Stimulated activated CD4-positive, alpha-beta T cell treated with anti-CD3 and anti-CD28 coated beads, TNF-alpha, amount 100 ng/mL, for 48 hours (primary cell): ENCODE results near the gene SPATA18.
"Not testable (repeated sequence)": the region's sequence is repeated elsewhere in the genome, so short reads cannot be mapped to it uniquely, and the experiment has no call there.

Source experiments
- DNase-seq, 3 donors: peaks; one replicate each; pipeline ENCODE4 v3.0.0-alpha.2; 2020; ENCODE audit warnings: low read depth in 3 of 3

The SPATA18 gene

GRCh38 chr4:52106191-52106590 lies 55.1 kb downstream of the SPATA18 start:
- no peak for DNase-seq

- no peak for DNase-seq
Observed at GRCh38 chr4:52106660-52107059, 55.6 kb downstream of the SPATA18 start.

GRCh38 chr4:52107336-52107735 lies 56.2 kb downstream of the SPATA18 start:
- DNase-seq: no peak

GRCh38 chr4:52107745-52108144 lies 56.6 kb downstream of the SPATA18 start:
- no peak for DNase-seq

GRCh38 chr4:52110171-52110570 lies 59.1 kb downstream of the SPATA18 start:
- DNase-seq: no peak

GRCh38 chr4:52111995-52112394 lies 60.9 kb downstream of the SPATA18 start:
- no peak for DNase-seq

GRCh38 chr4:52112411-52112810 lies 61.3 kb downstream of the SPATA18 start:
- DNase-seq: no peak

- no peak for DNase-seq
Observed at GRCh38 chr4:52116641-52117040, 65.5 kb downstream of the SPATA18 start.

GRCh38 chr4:52126226-52126625 lies 75.1 kb downstream of the SPATA18 start:
- no peak for DNase-seq

- no peak for DNase-seq
Observed at GRCh38 chr4:52126966-52127365, 75.9 kb downstream of the SPATA18 start.

GRCh38 chr4:52135171-52135570 lies 84.1 kb downstream of the SPATA18 start:
- DNase-seq: no peak

- not testable (repeated sequence) for DNase-seq
Observed at GRCh38 chr4:52137152-52137551, 86.0 kb downstream of the SPATA18 start.

GRCh38 chr4:52142816-52143215 lies 91.7 kb downstream of the SPATA18 start:
- no peak for DNase-seq

GRCh38 chr4:52143815-52144214 lies 92.7 kb downstream of the SPATA18 start:
- no peak for DNase-seq

- no peak for DNase-seq
Observed at GRCh38 chr4:52144372-52144771, 93.3 kb downstream of the SPATA18 start.
